Activated T-cell treated with anti-CD3 and anti-CD28 coated beads, Interleukin-2, amount 50 U/mL, for 4 hours (primary cell): ENCODE measurements around the gene KLF7. TPM values are rescaled to one million over a fixed set of nuclear protein-coding genes. Genes with fewer than 3 reads are reported as not detected.

Experiments used
- ATAC-seq, 2 donors: fragments of 200-7000 bp; cut with Tn5 transposase; one replicate each; pipeline ENCODE4 v1.10.0; 2021
- DNase-seq: peaks from one replicate; pipeline ENCODE4 v3.0.0-alpha.2; 2020
- H3K27me3 Mint-ChIP-seq: one replicate; pipeline ENCODE4 v1.8.0; 2021; ENCODE audit warnings: low read depth, mixed read lengths
- H3K36me3 Mint-ChIP-seq: one replicate; pipeline ENCODE4 v1.8.0; 2022; ENCODE audit warnings: mixed read lengths; ENCODE audit not compliant: insufficient read depth
- H3K4me1 Mint-ChIP-seq: one replicate; pipeline ENCODE4 v1.8.0; 2021; ENCODE audit warnings: low read depth, mixed read lengths
- H3K4me3 Mint-ChIP-seq: one replicate; pipeline ENCODE4 v1.8.0; 2021; ENCODE audit warnings: mild to moderate bottlenecking, moderate library complexity, mixed read lengths
- H3K9me3 Mint-ChIP-seq: one replicate; pipeline ENCODE4 v1.8.0; 2021; ENCODE audit warnings: mixed read lengths
- total RNA-seq, 3 donors: library from RNA; stranded (reverse); gene quantifications; one replicate each; pipeline ENCODE4 v1.2.1, GENCODE V29; 2021

KLF7 gene
- total RNA-seq, 3 donors from 2014 or later, result 5.9 to 14.3 (median 13.4) TPM

- ATAC-seq (peak; percentile 38 to 51), DNase-seq (no peak)
- Mint-ChIP-seq H3K4me1 (peaks cover 38% of the 10 kb centered on the region), H3K4me3 (no peak overlapping the region), H3K27me3 (no peaks in the 10 kb centered on the region), H3K36me3 (peaks cover 6% of the 10 kb centered on the region), H3K9me3 (peaks cover 3% of the 10 kb centered on the region)
Measured at GRCh38 chr2:207091928-207092327, 73.8 kb downstream of the KLF7 start.

- DNase-seq (no peak), ATAC-seq (no peak)
- Mint-ChIP-seq H3K4me3 (no peak overlapping the region), H3K36me3 (peaks cover 13% of the 10 kb centered on the region), H3K9me3 (peaks cover 3% of the 10 kb centered on the region), H3K4me1 (peaks cover 38% of the 10 kb centered on the region), H3K27me3 (no peaks in the 10 kb centered on the region)
Measured at GRCh38 chr2:207091176-207091575, 74.6 kb downstream of the KLF7 start.

GRCh38 chr2:207090389-207090788 is 75.4 kb downstream of the KLF7 start:
- DNase-seq, result no peak
- H3K9me3 Mint-ChIP-seq, result peaks cover 3% of the 10 kb centered on the region
- peaks cover 18% of the 10 kb centered on the region for H3K36me3 Mint-ChIP-seq
- no peaks in the 10 kb centered on the region for H3K27me3 Mint-ChIP-seq
- no peak overlapping the region for H3K4me3 Mint-ChIP-seq
- peaks cover 38% of the 10 kb centered on the region for H3K4me1 Mint-ChIP-seq
- no peak for ATAC-seq

- no peaks in the 10 kb centered on the region for H3K27me3 Mint-ChIP-seq
- H3K9me3 Mint-ChIP-seq, result peaks cover 3% of the 10 kb centered on the region
- peaks cover 38% of the 10 kb centered on the region for H3K4me1 Mint-ChIP-seq
- no peak overlapping the region for H3K4me3 Mint-ChIP-seq
- no peak for DNase-seq
- ATAC-seq, result no peak
- H3K36me3 Mint-ChIP-seq, result peaks cover 20% of the 10 kb centered on the region
Measured at GRCh38 chr2:207088839-207089238, 76.9 kb downstream of the KLF7 start.

- Mint-ChIP-seq H3K4me3 (no peak overlapping the region), H3K27me3 (no peaks in the 10 kb centered on the region), H3K4me1 (peaks cover 36% of the 10 kb centered on the region), H3K36me3 (peaks cover 20% of the 10 kb centered on the region), H3K9me3 (peaks cover 3% of the 10 kb centered on the region)
- DNase-seq (no peak), ATAC-seq (no peak)
Measured at GRCh38 chr2:207088276-207088675, 77.5 kb downstream of the KLF7 start.

- H3K36me3 Mint-ChIP-seq, result peaks cover 20% of the 10 kb centered on the region
- no peak for ATAC-seq
- no peaks in the 10 kb centered on the region for H3K27me3 Mint-ChIP-seq
- peaks cover 35% of the 10 kb centered on the region for H3K4me1 Mint-ChIP-seq
- H3K4me3 Mint-ChIP-seq, result no peak overlapping the region
- DNase-seq, result no peak
- H3K9me3 Mint-ChIP-seq, result peaks cover 3% of the 10 kb centered on the region
Measured at GRCh38 chr2:207087046-207087902, 78.5 kb downstream of the KLF7 start.

- DNase-seq (no peak), ATAC-seq (no peak)
- Mint-ChIP-seq H3K4me1 (peaks cover 29% of the 10 kb centered on the region), H3K4me3 (no peak overlapping the region), H3K36me3 (peaks cover 22% of the 10 kb centered on the region), H3K9me3 (no peaks in the 10 kb centered on the region), H3K27me3 (no peaks in the 10 kb centered on the region)
Measured at GRCh38 chr2:207086136-207086535, 79.6 kb downstream of the KLF7 start.

- Mint-ChIP-seq H3K4me3 (no peak overlapping the region), H3K9me3 (no peaks in the 10 kb centered on the region), H3K36me3 (peaks cover 33% of the 10 kb centered on the region), H3K4me1 (peaks cover 18% of the 10 kb centered on the region), H3K27me3 (no peaks in the 10 kb centered on the region)
- DNase-seq (no peak), ATAC-seq (no peak)
Measured at GRCh38 chr2:207085110-207085509, 80.6 kb downstream of the KLF7 start.

GRCh38 chr2:207083361-207084110 is 82.2 kb downstream of the KLF7 start:
- Mint-ChIP-seq H3K4me3 (no peak overlapping the region), H3K36me3 (peaks cover 40% of the 10 kb centered on the region), H3K27me3 (no peaks in the 10 kb centered on the region), H3K4me1 (peaks cover 5% of the 10 kb centered on the region), H3K9me3 (no peaks in the 10 kb centered on the region)
- ATAC-seq (no peak), DNase-seq (no peak)

DNA sequence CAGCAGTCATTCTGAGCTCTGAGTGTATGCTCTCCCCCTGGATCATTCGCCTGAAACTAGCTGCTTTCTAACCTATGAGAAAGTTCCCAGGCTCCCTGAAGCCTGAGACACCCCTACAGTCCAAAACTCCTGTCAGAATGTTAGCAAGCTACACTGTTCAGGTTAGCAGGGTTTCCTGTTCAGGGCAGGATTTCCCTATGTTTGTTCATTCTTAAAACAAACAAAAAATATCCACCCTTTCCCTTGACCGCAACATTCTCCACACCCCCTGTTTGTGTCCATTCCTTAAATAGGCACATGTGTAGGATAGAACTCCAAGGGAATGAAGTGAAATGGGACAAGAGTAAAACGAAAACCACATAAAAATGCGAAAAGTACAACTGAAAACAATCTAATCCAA is 83.1 kb downstream of the KLF7 start:
- Mint-ChIP-seq H3K36me3 (peaks cover 42% of the 10 kb centered on the region), H3K9me3 (no peaks in the 10 kb centered on the region), H3K27me3 (no peaks in the 10 kb centered on the region), H3K4me3 (no peak overlapping the region), H3K4me1 (no peaks in the 10 kb centered on the region)
- DNase-seq (no peak), ATAC-seq (no peak)

GRCh38 chr2:207078186-207078798 is 87.5 kb downstream of the KLF7 start:
- Mint-ChIP-seq H3K27me3 (no peaks in the 10 kb centered on the region), H3K4me3 (no peak overlapping the region), H3K36me3 (peaks cover 28% of the 10 kb centered on the region), H3K4me1 (peaks cover 24% of the 10 kb centered on the region), H3K9me3 (no peaks in the 10 kb centered on the region)
- DNase-seq (no peak), ATAC-seq (no peak)

DNA sequence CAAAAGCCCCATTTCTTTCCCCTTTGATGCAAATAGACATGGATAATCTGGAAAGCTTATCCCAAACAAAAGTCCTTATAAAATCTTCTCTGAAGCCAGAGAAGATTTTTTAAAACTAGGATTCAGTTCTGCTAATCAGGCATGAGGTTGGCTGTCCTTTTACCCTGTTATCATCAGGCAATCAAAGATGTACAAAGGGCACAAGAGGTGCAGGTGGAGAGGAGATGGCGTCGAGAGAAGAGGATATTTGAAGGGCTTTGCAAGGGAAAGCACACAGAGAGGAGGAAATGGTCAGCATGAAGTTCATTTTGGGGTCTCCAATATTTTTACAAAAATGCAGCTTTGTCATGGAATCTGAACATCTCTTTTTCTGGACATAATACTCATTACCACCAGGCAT is 88.5 kb downstream of the KLF7 start:
- no peaks in the 10 kb centered on the region for H3K9me3 Mint-ChIP-seq
- H3K27me3 Mint-ChIP-seq, result no peaks in the 10 kb centered on the region
- H3K4me3 Mint-ChIP-seq, result no peak overlapping the region
- ATAC-seq (no peak), DNase-seq (no peak)
- H3K36me3 Mint-ChIP-seq, result peaks cover 28% of the 10 kb centered on the region
- H3K4me1 Mint-ChIP-seq, result peaks cover 32% of the 10 kb centered on the region

- no peak for ATAC-seq
- Mint-ChIP-seq H3K4me1 (peaks cover 32% of the 10 kb centered on the region), H3K36me3 (peaks cover 16% of the 10 kb centered on the region), H3K27me3 (peaks cover 2% of the 10 kb centered on the region), H3K9me3 (no peaks in the 10 kb centered on the region), H3K4me3 (no peak overlapping the region)
- DNase-seq, result no peak
Measured at GRCh38 chr2:207075456-207075855, 90.3 kb downstream of the KLF7 start.

DNA sequence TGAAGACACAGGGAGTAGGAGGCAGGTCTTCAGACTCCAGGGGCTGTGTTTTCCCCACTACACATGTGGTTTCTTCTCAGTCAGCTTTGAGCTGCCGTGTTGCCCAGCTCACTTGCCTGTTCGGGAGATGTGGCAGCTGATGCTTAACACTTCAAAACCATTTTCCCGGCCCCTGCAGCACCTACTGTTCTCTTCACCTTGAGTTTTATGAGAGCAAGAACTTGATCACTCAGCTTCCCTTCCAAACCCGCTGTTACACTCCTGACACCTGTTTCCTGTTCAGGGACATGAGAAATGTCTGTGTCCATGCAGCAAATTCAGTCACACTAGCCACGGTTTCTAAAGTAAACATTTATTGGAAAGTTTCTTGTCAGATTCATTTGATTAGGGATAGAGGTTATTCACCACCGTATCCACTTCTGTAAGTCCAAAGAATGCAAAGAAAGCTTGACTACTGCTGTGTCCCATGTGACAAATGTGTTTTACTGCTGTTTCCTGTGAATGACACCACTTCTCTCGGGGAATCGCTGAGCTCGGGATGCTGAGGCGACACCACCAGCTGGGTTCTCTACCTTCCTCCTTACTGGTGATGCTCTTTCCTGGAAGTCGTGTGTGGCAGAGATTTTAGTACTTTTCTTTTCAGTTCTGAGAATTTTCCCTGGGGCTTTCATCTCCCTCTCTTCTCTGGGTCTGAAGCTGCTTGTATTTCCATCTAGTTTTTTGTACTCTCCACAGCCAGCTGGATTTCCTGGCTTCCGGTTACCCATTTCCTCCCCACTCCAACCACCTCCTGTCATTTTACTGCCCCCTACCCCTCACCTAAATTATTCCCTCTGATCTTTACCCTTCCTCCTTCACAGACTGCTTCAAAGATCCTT is 91.7 kb downstream of the KLF7 start:
- Mint-ChIP-seq H3K4me3 (peak overlapping the region; percentile 66), H3K27me3 (peaks cover 2% of the 10 kb centered on the region), H3K36me3 (peaks cover 5% of the 10 kb centered on the region), H3K9me3 (no peaks in the 10 kb centered on the region), H3K4me1 (peaks cover 32% of the 10 kb centered on the region)
- peak; percentile 86 to 90 for ATAC-seq
- peak; percentile 31 for DNase-seq
